HepG2 (cell line): Measurements from ENCODE around the gene RSPH9. TPM values are rescaled to one million over a fixed set of nuclear protein-coding genes. Genes with fewer than 3 reads are reported as not detected.

ENCODE experiments used
- GTF3A ChIP-seq: sonication (generic); formaldehyde crosslinking; conservative IDR thresholded peaks from 2 replicates; pipeline ENCODE4 v1.4.0; 2020; ENCODE audit warnings: mild to moderate bottlenecking, missing genetic modification reagents
- MTERF4 ChIP-seq: sonication (generic); formaldehyde crosslinking; IDR thresholded peaks from 2 replicates; pipeline ENCODE4 v1.8.0; 2023; ENCODE audit warnings: mild to moderate bottlenecking, missing genetic modification reagents
- MXD3 ChIP-seq: IDR thresholded peaks from 2 replicates; pipeline ENCODE4 v1.6.1; 2016; ENCODE audit warnings: mild to moderate bottlenecking, missing biosample characterization, missing genetic modification reagents
- NFATC3 ChIP-seq: sonication (generic); formaldehyde crosslinking; IDR thresholded peaks from 2 replicates; pipeline ENCODE4 v1.5.1; 2020; ENCODE audit warnings: mild to moderate bottlenecking, missing genetic modification reagents
- PHF8 ChIP-seq: sonication (generic); formaldehyde crosslinking; IDR thresholded peaks from 2 replicates; pipeline ENCODE4 v1.5.0; 2020; ENCODE audit warnings: missing genetic modification reagents
- RNF219 ChIP-seq: sonication (generic); formaldehyde crosslinking; IDR thresholded peaks from 2 replicates; pipeline ENCODE4 v1.5.0; 2020; ENCODE audit warnings: mild to moderate bottlenecking, missing genetic modification reagents
- TSC22D2 ChIP-seq: sonication (generic); formaldehyde crosslinking; IDR thresholded peaks from 2 replicates; pipeline ENCODE4 v1.5.1; 2020; ENCODE audit warnings: missing genetic modification reagents, mild to moderate bottlenecking, borderline replicate concordance
- ZC3H13 ChIP-seq: sonication (generic); formaldehyde crosslinking; IDR thresholded peaks from 2 replicates; pipeline ENCODE4 v1.8.1; 2023; ENCODE audit warnings: mild to moderate bottlenecking, missing genetic modification reagents, moderate library complexity
- ZMAT5 ChIP-seq: sonication (generic); formaldehyde crosslinking; IDR thresholded peaks from 2 replicates; pipeline ENCODE4 v1.5.0; 2020; ENCODE audit warnings: mild to moderate bottlenecking, low read depth, missing genetic modification reagents, borderline replicate concordance
- ZNF33A ChIP-seq: sonication (generic); formaldehyde crosslinking; IDR thresholded peaks from 2 replicates; pipeline ENCODE4 v1.5.1; 2020; ENCODE audit warnings: missing genetic modification reagents, mild to moderate bottlenecking, moderate library complexity, borderline replicate concordance
- ZNF407 ChIP-seq: sonication (generic); formaldehyde crosslinking; IDR thresholded peaks from one replicate; pipeline ENCODE4 v1.5.1; 2020; ENCODE audit warnings: mild to moderate bottlenecking, missing genetic modification reagents; ENCODE audit errors: not compliant biosample characterization
- ZNF460 ChIP-seq: sonication (generic); formaldehyde crosslinking; IDR thresholded peaks from 2 replicates; pipeline ENCODE4 v1.5.1; 2020; ENCODE audit warnings: missing genetic modification reagents, mild to moderate bottlenecking, borderline replicate concordance
- ZNF549 ChIP-seq: sonication (generic); formaldehyde crosslinking; IDR thresholded peaks from 2 replicates; pipeline ENCODE4 v1.5.0; 2020; ENCODE audit warnings: missing genetic modification reagents
- ZNF678 ChIP-seq: sonication (generic); formaldehyde crosslinking; IDR thresholded peaks from 2 replicates; pipeline ENCODE4 v1.4.0; 2020; ENCODE audit warnings: mild to moderate bottlenecking, missing genetic modification reagents
- ZNF800 ChIP-seq: sonication (generic); formaldehyde crosslinking; IDR thresholded peaks from 2 replicates; pipeline ENCODE4 v1.4.0; 2020; ENCODE audit warnings: missing genetic modification reagents
- polyA plus RNA-seq, 8 experiments: library from polyadenylated mRNA; depleted of rRNA in 3 of 8; stranded (reverse) in 7 of 8; unstranded in 1 of 8; fragments of >200 nt; fragmentation: Illumina TruSeq in 4 of 8; extraction: Trizol in 4 of 8; gene quantifications; 2 replicates each; pipeline versions ENCODE4 v1.2.1 to v1.2.3, GENCODE V29; 2011 to 2016; ENCODE audit warnings: low read depth in 4 of 8, missing spikeins in 1 of 8, mixed read lengths in 1 of 8; ENCODE audit not compliant: insufficient read depth in 1 of 8
- total RNA-seq, 5 experiments: library from RNA; depleted of rRNA; stranded (reverse); fragments of >200 nt; fragmentation: Illumina TruSeq; extraction: Trizol; gene quantifications; 2 replicates each; pipeline ENCODE4 v1.2.3, GENCODE V29; 2016; ENCODE audit warnings: low read depth in 1 of 5

Gene RSPH9
- total and polyA plus RNA-seq, 2 of the 13 experiments (the other 11 are each of a cell fraction or from before 2014, with no cell fraction given) = 0.04 TPM; not detected in 1

GRCh38 chr6:43699564-43700186, 54.8 kb downstream of the RSPH9 start (continued):
- TF ChIP-seq RNF219 (CRISPR knock-in tag) (no peak), ZNF33A (CRISPR knock-in tag) (no peak), MTERF4 (CRISPR knock-in tag) (no peak), ZNF460 (CRISPR knock-in tag) (no peak), ZC3H13 (CRISPR knock-in tag) (no peak), ZNF800 (no peak), GTF3A (CRISPR knock-in tag) (no peak), TSC22D2 (CRISPR knock-in tag) (no peak), NFATC3 (CRISPR knock-in tag) (no peak), ZNF407 (CRISPR knock-in tag) (no peak), PHF8 (CRISPR knock-in tag) (no peak), ZNF549 (no peak), MXD3 (CRISPR knock-in tag) (no peak), ZNF678 (CRISPR knock-in tag) (no peak), ZMAT5 (CRISPR knock-in tag) (no peak)
